HepG2 (cell line): ENCODE results near the gene CRYAA.

Source experiments
- E2F5 ChIP-seq: sonication (generic); formaldehyde crosslinking; conservative IDR thresholded peaks from 2 replicates; pipeline ENCODE4 v1.4.0; 2020; ENCODE audit warnings: missing genetic modification reagents
- FOXK2 ChIP-seq: fragments of 450-650 bp; IDR thresholded peaks from 2 replicates; pipeline ENCODE4 v1.6.1; 2016
- IKZF4 ChIP-seq: sonication (generic); formaldehyde crosslinking; IDR thresholded peaks from 2 replicates; pipeline ENCODE4 v1.5.1; 2020; ENCODE audit warnings: borderline replicate concordance, mild to moderate bottlenecking, low read depth, missing genetic modification reagents; ENCODE audit errors: not compliant biosample characterization
- KDM5B ChIP-seq: sonication (generic); formaldehyde crosslinking; IDR thresholded peaks from 2 replicates; pipeline ENCODE4 v1.4.0; 2020; ENCODE audit warnings: missing genetic modification reagents, mild to moderate bottlenecking, borderline replicate concordance
- RAD51 ChIP-seq: fragments of 450-650 bp; IDR thresholded peaks from 2 replicates; pipeline ENCODE4 v1.6.1; 2016; ENCODE audit warnings: borderline replicate concordance
- ZFP90 ChIP-seq: sonication (generic); formaldehyde crosslinking; IDR thresholded peaks from 2 replicates; pipeline ENCODE4 v1.8.0; 2022; ENCODE audit warnings: missing genetic modification reagents, mild to moderate bottlenecking, inconsistent platforms, borderline replicate concordance
- ZNF225 ChIP-seq: sonication (generic); formaldehyde crosslinking; IDR thresholded peaks from 2 replicates; pipeline ENCODE4 v1.4.0; 2020; ENCODE audit warnings: mild to moderate bottlenecking, missing genetic modification reagents
- ZNF737 ChIP-seq: sonication (generic); formaldehyde crosslinking; IDR thresholded peaks from 2 replicates; pipeline ENCODE4 v1.5.0; 2020; ENCODE audit warnings: missing genetic modification reagents, mild to moderate bottlenecking, borderline replicate concordance
- TF ChIP-seq, protein P1 (sequence below): sonication (generic); formaldehyde crosslinking; IDR thresholded peaks from 2 replicates; pipeline ENCODE4 v1.5.0; 2020; ENCODE audit warnings: mild to moderate bottlenecking, missing genetic modification reagents
- TF ChIP-seq, protein P2 (sequence below): sonication (generic); formaldehyde crosslinking; IDR thresholded peaks from 2 replicates; pipeline ENCODE4 v1.5.0; 2020; ENCODE audit warnings: mild to moderate bottlenecking, missing genetic modification reagents, moderate library complexity
- TF ChIP-seq, protein P3 (sequence below): sonication (generic); formaldehyde crosslinking; IDR thresholded peaks from 2 replicates; pipeline ENCODE4 v1.8.1; 2023; ENCODE audit warnings: mild to moderate bottlenecking, missing genetic modification reagents
- TF ChIP-seq, protein P4 (sequence below): IDR thresholded peaks from 2 replicates; pipeline ENCODE4 v1.6.1; 2016; ENCODE audit warnings: missing compliant biosample characterization, missing genetic modification reagents, borderline replicate concordance

DNA sequence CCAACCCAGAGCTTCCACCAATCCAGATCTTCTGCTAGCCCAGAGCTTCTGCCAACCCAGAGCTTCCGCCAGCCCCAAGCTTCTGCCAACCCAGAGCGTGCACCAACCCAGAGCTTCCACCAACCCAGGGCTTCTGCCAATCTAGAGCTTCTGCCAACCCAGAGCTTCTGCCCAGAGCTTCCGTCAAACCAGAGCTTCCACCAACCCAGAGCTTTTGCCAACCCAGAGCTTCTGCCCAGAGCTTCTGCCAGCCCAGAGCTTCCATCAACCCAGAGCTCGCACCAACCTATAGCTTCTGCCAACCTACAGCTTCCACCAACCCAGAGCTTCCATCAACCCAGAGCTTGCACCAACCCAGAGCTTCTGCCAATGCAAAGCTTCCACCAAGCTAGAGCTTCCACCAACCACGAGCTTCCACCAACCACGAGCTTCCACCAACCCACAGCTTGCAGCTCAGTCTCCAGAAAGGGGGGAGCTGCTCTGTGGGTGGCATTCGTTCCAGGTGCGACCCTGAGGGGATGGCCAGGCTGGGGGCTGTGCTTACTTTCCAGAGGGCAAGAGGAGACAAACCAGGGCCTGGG lies 23.8 kb downstream of the CRYAA start:
- TF ChIP-seq, protein P1, sequence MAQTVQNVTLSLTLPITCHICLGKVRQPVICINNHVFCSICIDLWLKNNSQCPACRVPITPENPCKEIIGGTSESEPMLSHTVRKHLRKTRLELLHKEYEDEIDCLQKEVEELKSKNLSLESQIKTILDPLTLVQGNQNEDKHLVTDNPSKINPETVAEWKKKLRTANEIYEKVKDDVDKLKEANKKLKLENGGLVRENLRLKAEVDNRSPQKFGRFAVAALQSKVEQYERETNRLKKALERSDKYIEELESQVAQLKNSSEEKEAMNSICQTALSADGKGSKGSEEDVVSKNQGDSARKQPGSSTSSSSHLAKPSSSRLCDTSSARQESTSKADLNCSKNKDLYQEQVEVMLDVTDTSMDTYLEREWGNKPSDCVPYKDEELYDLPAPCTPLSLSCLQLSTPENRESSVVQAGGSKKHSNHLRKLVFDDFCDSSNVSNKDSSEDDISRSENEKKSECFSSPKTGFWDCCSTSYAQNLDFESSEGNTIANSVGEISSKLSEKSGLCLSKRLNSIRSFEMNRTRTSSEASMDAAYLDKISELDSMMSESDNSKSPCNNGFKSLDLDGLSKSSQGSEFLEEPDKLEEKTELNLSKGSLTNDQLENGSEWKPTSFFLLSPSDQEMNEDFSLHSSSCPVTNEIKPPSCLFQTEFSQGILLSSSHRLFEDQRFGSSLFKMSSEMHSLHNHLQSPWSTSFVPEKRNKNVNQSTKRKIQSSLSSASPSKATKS (CRISPR knock-in tag) = no peak
- TF ChIP-seq ZNF225 (CRISPR knock-in tag) (no peak), ZFP90 (CRISPR knock-in tag) (no peak), ZNF737 (no peak), IKZF4 (CRISPR knock-in tag) (no peak), KDM5B (CRISPR knock-in tag) (no peak), FOXK2 (no peak), RAD51 (no peak), E2F5 (no peak)
- TF ChIP-seq, protein P2, sequence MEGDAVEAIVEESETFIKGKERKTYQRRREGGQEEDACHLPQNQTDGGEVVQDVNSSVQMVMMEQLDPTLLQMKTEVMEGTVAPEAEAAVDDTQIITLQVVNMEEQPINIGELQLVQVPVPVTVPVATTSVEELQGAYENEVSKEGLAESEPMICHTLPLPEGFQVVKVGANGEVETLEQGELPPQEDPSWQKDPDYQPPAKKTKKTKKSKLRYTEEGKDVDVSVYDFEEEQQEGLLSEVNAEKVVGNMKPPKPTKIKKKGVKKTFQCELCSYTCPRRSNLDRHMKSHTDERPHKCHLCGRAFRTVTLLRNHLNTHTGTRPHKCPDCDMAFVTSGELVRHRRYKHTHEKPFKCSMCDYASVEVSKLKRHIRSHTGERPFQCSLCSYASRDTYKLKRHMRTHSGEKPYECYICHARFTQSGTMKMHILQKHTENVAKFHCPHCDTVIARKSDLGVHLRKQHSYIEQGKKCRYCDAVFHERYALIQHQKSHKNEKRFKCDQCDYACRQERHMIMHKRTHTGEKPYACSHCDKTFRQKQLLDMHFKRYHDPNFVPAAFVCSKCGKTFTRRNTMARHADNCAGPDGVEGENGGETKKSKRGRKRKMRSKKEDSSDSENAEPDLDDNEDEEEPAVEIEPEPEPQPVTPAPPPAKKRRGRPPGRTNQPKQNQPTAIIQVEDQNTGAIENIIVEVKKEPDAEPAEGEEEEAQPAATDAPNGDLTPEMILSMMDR = no peak
- TF ChIP-seq, protein P3, sequence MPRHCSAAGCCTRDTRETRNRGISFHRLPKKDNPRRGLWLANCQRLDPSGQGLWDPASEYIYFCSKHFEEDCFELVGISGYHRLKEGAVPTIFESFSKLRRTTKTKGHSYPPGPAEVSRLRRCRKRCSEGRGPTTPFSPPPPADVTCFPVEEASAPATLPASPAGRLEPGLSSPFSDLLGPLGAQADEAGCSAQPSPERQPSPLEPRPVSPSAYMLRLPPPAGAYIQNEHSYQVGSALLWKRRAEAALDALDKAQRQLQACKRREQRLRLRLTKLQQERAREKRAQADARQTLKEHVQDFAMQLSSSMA (CRISPR knock-in tag) = no peak
- TF ChIP-seq, protein P4, sequence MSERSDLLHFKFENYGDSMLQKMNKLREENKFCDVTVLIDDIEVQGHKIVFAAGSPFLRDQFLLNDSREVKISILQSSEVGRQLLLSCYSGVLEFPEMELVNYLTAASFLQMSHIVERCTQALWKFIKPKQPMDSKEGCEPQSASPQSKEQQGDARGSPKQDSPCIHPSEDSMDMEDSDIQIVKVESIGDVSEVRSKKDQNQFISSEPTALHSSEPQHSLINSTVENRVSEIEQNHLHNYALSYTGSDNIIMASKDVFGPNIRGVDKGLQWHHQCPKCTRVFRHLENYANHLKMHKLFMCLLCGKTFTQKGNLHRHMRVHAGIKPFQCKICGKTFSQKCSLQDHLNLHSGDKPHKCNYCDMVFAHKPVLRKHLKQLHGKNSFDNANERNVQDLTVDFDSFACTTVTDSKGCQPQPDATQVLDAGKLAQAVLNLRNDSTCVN = no peak
